Measurements from ENCODE around the gene SORCS2. TPM values are rescaled to one million over a fixed set of nuclear protein-coding genes. Genes with fewer than 3 reads are reported as not detected.

The SORCS2 gene
- total and polyA plus RNA-seq, 2 of the 8 experiments (the other 6 are each of a cell fraction or from before 2014, with no cell fraction given) = 0.36 to 1.8 TPM

DNA sequence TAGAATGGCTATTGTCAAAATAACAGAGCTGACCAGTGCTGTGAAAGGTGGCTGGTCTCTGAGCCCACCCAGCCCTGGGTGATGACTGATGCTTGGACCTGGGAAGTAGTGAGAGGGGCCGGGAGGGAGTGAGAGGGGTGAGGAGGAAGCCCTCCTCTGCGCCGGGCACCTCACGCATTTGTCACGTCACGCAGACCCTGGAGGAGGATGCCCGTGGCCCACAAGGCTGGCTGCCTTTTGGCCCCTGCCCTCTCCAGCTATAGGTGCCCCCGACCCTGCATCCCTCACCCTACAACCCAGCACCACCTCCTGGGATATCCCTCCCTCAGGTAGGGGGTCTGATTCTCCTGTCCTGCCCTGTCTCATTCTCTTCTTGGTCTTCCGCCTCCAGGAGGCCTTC is 539.9 kb downstream of the SORCS2 start:
- H3K23me2 ChIP-seq (ENCODE audit: low read depth, low read length) = no peaks in the 10 kb centered on the region
- H2AFZ ChIP-seq (ENCODE audit: low read length) = no peak overlapping the region
- no peak overlapping the region for H4K8ac ChIP-seq (ENCODE audit: extremely low read depth, insufficient read depth, low read length)
- no peak overlapping the region for H2AK5ac ChIP-seq (ENCODE audit: low read depth, low read length)
- H3K4me3 ChIP-seq (ENCODE audit: extremely low read depth in 1 of 4, insufficient read depth in 2 of 4, low read depth in 3 of 4, low read length in 4 of 4) = no peak overlapping the region
- no peaks in the 10 kb centered on the region for H4K20me1 ChIP-seq (replicated peaks in 1 of 2; ENCODE audit: control insufficient read depth in 1 of 2, insufficient read depth in 2 of 2, low read length in 2 of 2)
- POLR2A ChIA-PET (ENCODE audit: partially characterized antibody) = interaction anchor here (1.3 kb wide), 1 partner anchor 10 kb away, joined by 3 read pairs; no protein-coding TSS in a partner anchor
- H2BK5ac ChIP-seq (ENCODE audit: low read depth, low read length) = no peak overlapping the region
- no peak overlapping the region for H3K27ac ChIP-seq (ENCODE audit: low read depth, low read length)
- 0 out of 7 replicates have a peak, but pooled peaks cover 0 to 2% (median 0%) of the 10 kb centered on the region in 4 experiments for H3K27me3 ChIP-seq (replicated peaks in 1 of 4; ENCODE audit: control insufficient read depth in 3 of 4, extremely low read depth in 1 of 4, insufficient read depth in 3 of 4, low read length in 3 of 4)
- H2BK20ac ChIP-seq (ENCODE audit: low read length) = no peak overlapping the region
- H3K18ac ChIP-seq (ENCODE audit: extremely low read depth, low read length) = no peak overlapping the region
- CTCF ChIA-PET (ENCODE audit: partially characterized antibody) = interaction anchor here (1.2 to 1.6 kb wide), 2 partner anchors 10 to 12 kb away, joined by 3 to 5 read pairs; no protein-coding TSS in a partner anchor
- H2BK120ac ChIP-seq (replicated peaks; ENCODE audit: low read depth, low read length) = no peak overlapping the region
- H4K5ac ChIP-seq (ENCODE audit: insufficient read length, low read depth, low read length) = no peak overlapping the region
- no peak overlapping the region for H4K91ac ChIP-seq (replicated peaks; ENCODE audit: insufficient read length, low read length)
- no peak overlapping the region for H3K9ac ChIP-seq (replicated peaks in 1 of 4; ENCODE audit: extremely low read depth in 1 of 4, low read depth in 3 of 4, low read length in 3 of 4)
- FAIRE-seq = no peak
- no peaks in the 10 kb centered on the region for H3K79me2 ChIP-seq (ENCODE audit: control insufficient read depth in 1 of 2, insufficient read depth in 2 of 2, low read length in 2 of 2)
- H3K79me1 ChIP-seq (ENCODE audit: low read depth, low read length) = no peaks in the 10 kb centered on the region
- no peak overlapping the region for H3K4me2 ChIP-seq (ENCODE audit: insufficient read depth in 1 of 2, low read depth in 2 of 2, low read length in 2 of 2)
- 82% methylated on average over 3 of the region's 9 CpGs; no CpG with 5 or more reads in 1 of the 2 experiments for WGBS, 2 experiments (ENCODE audit: extremely low coverage in 1 of 2, insufficient coverage in 1 of 2, insufficient read length in 1 of 2, insufficient replicate concordance in 2 of 2, low coverage in 1 of 2, low lambda C conversion rate in 2 of 2, missing lambda C conversion rate in 1 of 2)
- no peak overlapping the region for H3K56ac ChIP-seq (replicated peaks; ENCODE audit: insufficient read length, low read depth, low read length)
- H3K4me1 ChIP-seq (replicated peaks in 1 of 4; ENCODE audit: control insufficient read depth in 3 of 4, insufficient read depth in 4 of 4, low read length in 3 of 4) = no peaks in the 10 kb centered on the region; a peak in 2 of 7 replicates
- no peak overlapping the region for H2BK15ac ChIP-seq (ENCODE audit: low read length)
- H3K36me3 ChIP-seq (ENCODE audit: control insufficient read depth in 2 of 4, insufficient read depth in 4 of 4, low read length in 3 of 4) = no peaks in the 10 kb centered on the region
- H3K4ac ChIP-seq (replicated peaks; ENCODE audit: insufficient read length, low read depth, low read length) = no peak overlapping the region
- H3K9me3 ChIP-seq (ENCODE audit: insufficient read depth in 2 of 2, low read depth in 1 of 2, low read length in 1 of 2) = no peaks in the 10 kb centered on the region
- no peak overlapping the region for H3K23ac ChIP-seq (ENCODE audit: insufficient read length)
- no peak for DNase-seq (ENCODE audit: low read depth in 1 of 2, low spot score in 2 of 2)
- H3K14ac ChIP-seq (ENCODE audit: insufficient read length) = no peak overlapping the region
- H2BK12ac ChIP-seq (ENCODE audit: low read depth, low read length) = no peak overlapping the region
- TF ChIP-seq JUN (IDR thresholded peaks at IDR 0.05; ENCODE audit: low read depth, low read length) (no peak), NANOG (IDR thresholded peaks at IDR 0.05; ENCODE audit: insufficient read depth, low read depth, low read length, poor library complexity, severe bottlenecking) (no peak), YY1 (IDR thresholded peaks at IDR 0.05; ENCODE audit: low read depth, low read length) (no peak), SUZ12 (IDR thresholded peaks at IDR 0.05; ENCODE audit: low read length) (no peak), SIN3A (conservative IDR thresholded peaks at IDR 0.05 in 1 of 2, IDR thresholded peaks at IDR 0.05 in 1 of 2; ENCODE audit: low read depth in 1 of 2, low read length in 2 of 2) (no peak), CREB1 (IDR thresholded peaks at IDR 0.05) (no peak), CBX8 (IDR thresholded peaks at IDR 0.05; ENCODE audit: borderline replicate concordance, low read depth, low read length) (no peak), SRF (IDR thresholded peaks at IDR 0.05; ENCODE audit: low read depth, low read length) (no peak), RNF2 (IDR thresholded peaks at IDR 0.05; ENCODE audit: borderline replicate concordance, low read depth, low read length, missing control alignments, poor library complexity, severe bottlenecking) (no peak), FOSL1 (IDR thresholded peaks at IDR 0.05; ENCODE audit: insufficient read depth, low read depth, low read length) (no peak), TBP (IDR thresholded peaks at IDR 0.05; ENCODE audit: low read depth, low read length) (no peak)
- TF ChIP-seq, protein P1, sequence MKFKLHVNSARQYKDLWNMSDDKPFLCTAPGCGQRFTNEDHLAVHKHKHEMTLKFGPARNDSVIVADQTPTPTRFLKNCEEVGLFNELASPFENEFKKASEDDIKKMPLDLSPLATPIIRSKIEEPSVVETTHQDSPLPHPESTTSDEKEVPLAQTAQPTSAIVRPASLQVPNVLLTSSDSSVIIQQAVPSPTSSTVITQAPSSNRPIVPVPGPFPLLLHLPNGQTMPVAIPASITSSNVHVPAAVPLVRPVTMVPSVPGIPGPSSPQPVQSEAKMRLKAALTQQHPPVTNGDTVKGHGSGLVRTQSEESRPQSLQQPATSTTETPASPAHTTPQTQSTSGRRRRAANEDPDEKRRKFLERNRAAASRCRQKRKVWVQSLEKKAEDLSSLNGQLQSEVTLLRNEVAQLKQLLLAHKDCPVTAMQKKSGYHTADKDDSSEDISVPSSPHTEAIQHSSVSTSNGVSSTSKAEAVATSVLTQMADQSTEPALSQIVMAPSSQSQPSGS (IDR thresholded peaks at IDR 0.05; ENCODE audit: low read length) = no peak
